ENCODE data around the gene TNIK.

Gene TNIK

GRCh38 chr3:171404376-171404967 is 55.7 kb downstream of the TNIK start:
- H3K9me3 ChIP-seq (ENCODE audit: control insufficient read depth, low read length) = no peaks in the 10 kb centered on the region
- no peaks in the 10 kb centered on the region for H3K36me3 ChIP-seq (ENCODE audit: control insufficient read depth, insufficient read depth, low read length)
- H3K4me1 ChIP-seq (ENCODE audit: control insufficient read depth, insufficient read depth, low read length) = no peaks in the 10 kb centered on the region
- no peak overlapping the region for H3K4me3 ChIP-seq (ENCODE audit: low read length)
- no peaks in the 10 kb centered on the region for H3K27me3 ChIP-seq (ENCODE audit: control insufficient read depth, insufficient read depth, low read length)
- no peak overlapping the region for H3K9ac ChIP-seq (ENCODE audit: low read length)

GRCh38 chr3:171402281-171402680 is 57.9 kb downstream of the TNIK start:
- no peaks in the 10 kb centered on the region for H3K36me3 ChIP-seq (ENCODE audit: control insufficient read depth, insufficient read depth, low read length)
- H3K9me3 ChIP-seq (ENCODE audit: control insufficient read depth, low read length) = no peaks in the 10 kb centered on the region
- no peaks in the 10 kb centered on the region for H3K27me3 ChIP-seq (ENCODE audit: control insufficient read depth, insufficient read depth, low read length)
- H3K4me3 ChIP-seq (ENCODE audit: low read length) = no peak overlapping the region
- H3K9ac ChIP-seq (ENCODE audit: low read length) = no peak overlapping the region
- H3K4me1 ChIP-seq (ENCODE audit: control insufficient read depth, insufficient read depth, low read length) = peaks cover 3% of the 10 kb centered on the region

- Histone ChIP-seq H3K9me3 (ENCODE audit: control insufficient read depth, low read length) (no peaks in the 10 kb centered on the region), H3K4me3 (ENCODE audit: low read length) (no peak overlapping the region), H3K9ac (ENCODE audit: low read length) (no peak overlapping the region), H3K4me1 (ENCODE audit: control insufficient read depth, insufficient read depth, low read length) (peaks cover 3% of the 10 kb centered on the region), H3K36me3 (ENCODE audit: control insufficient read depth, insufficient read depth, low read length) (no peaks in the 10 kb centered on the region), H3K27me3 (ENCODE audit: control insufficient read depth, insufficient read depth, low read length) (no peaks in the 10 kb centered on the region)
Measured at GRCh38 chr3:171401432-171401831, 58.8 kb downstream of the TNIK start.

- Histone ChIP-seq H3K9ac (ENCODE audit: low read length) (no peak overlapping the region), H3K4me1 (ENCODE audit: control insufficient read depth, insufficient read depth, low read length) (peaks cover 3% of the 10 kb centered on the region), H3K36me3 (ENCODE audit: control insufficient read depth, insufficient read depth, low read length) (no peaks in the 10 kb centered on the region), H3K9me3 (ENCODE audit: control insufficient read depth, low read length) (no peaks in the 10 kb centered on the region), H3K27me3 (ENCODE audit: control insufficient read depth, insufficient read depth, low read length) (no peaks in the 10 kb centered on the region), H3K4me3 (ENCODE audit: low read length) (no peak overlapping the region)
Measured at GRCh38 chr3:171399842-171400241, 60.4 kb downstream of the TNIK start.

- H3K27me3 ChIP-seq (ENCODE audit: control insufficient read depth, insufficient read depth, low read length) = no peaks in the 10 kb centered on the region
- no peaks in the 10 kb centered on the region for H3K36me3 ChIP-seq (ENCODE audit: control insufficient read depth, insufficient read depth, low read length)
- H3K4me1 ChIP-seq (ENCODE audit: control insufficient read depth, insufficient read depth, low read length) = peaks cover 6% of the 10 kb centered on the region
- no peak overlapping the region for H3K4me3 ChIP-seq (ENCODE audit: low read length)
- no peaks in the 10 kb centered on the region for H3K9me3 ChIP-seq (ENCODE audit: control insufficient read depth, low read length)
- no peak overlapping the region for H3K9ac ChIP-seq (ENCODE audit: low read length)
Measured at GRCh38 chr3:171398343-171398742, 61.9 kb downstream of the TNIK start.

- no peaks in the 10 kb centered on the region for H3K36me3 ChIP-seq (ENCODE audit: control insufficient read depth, insufficient read depth, low read length)
- H3K4me1 ChIP-seq (ENCODE audit: control insufficient read depth, insufficient read depth, low read length) = peaks cover 11% of the 10 kb centered on the region
Measured at GRCh38 chr3:171397089-171397488, 63.1 kb downstream of the TNIK start.

GRCh38 chr3:171396048-171396447 is 64.2 kb downstream of the TNIK start:
- peaks cover 11% of the 10 kb centered on the region for H3K4me1 ChIP-seq (ENCODE audit: control insufficient read depth, insufficient read depth, low read length)

More at GRCh38 chr3:171397089-171397488, 63.1 kb downstream of the TNIK start:
- no peak overlapping the region for H3K4me3 ChIP-seq (ENCODE audit: low read length)
- H3K27me3 ChIP-seq (ENCODE audit: control insufficient read depth, insufficient read depth, low read length) = no peaks in the 10 kb centered on the region
- no peak overlapping the region for H3K9ac ChIP-seq (ENCODE audit: low read length)
- no peaks in the 10 kb centered on the region for H3K9me3 ChIP-seq (ENCODE audit: control insufficient read depth, low read length)

GRCh38 chr3:171393032-171393744 is 67.0 kb downstream of the TNIK start:
- Histone ChIP-seq H3K36me3 (ENCODE audit: control insufficient read depth, insufficient read depth, low read length) (no peaks in the 10 kb centered on the region), H3K9me3 (ENCODE audit: control insufficient read depth, low read length) (no peaks in the 10 kb centered on the region), H3K4me3 (ENCODE audit: low read length) (no peak overlapping the region), H3K4me1 (ENCODE audit: control insufficient read depth, insufficient read depth, low read length) (peaks cover 8% of the 10 kb centered on the region), H3K27me3 (ENCODE audit: control insufficient read depth, insufficient read depth, low read length) (no peaks in the 10 kb centered on the region), H3K9ac (ENCODE audit: low read length) (no peak overlapping the region)

More at GRCh38 chr3:171396048-171396447, 64.2 kb downstream of the TNIK start:
- no peak overlapping the region for H3K4me3 ChIP-seq (ENCODE audit: low read length)
- no peaks in the 10 kb centered on the region for H3K36me3 ChIP-seq (ENCODE audit: control insufficient read depth, insufficient read depth, low read length)
- H3K9me3 ChIP-seq (ENCODE audit: control insufficient read depth, low read length) = no peaks in the 10 kb centered on the region
- H3K9ac ChIP-seq (ENCODE audit: low read length) = no peak overlapping the region
- no peaks in the 10 kb centered on the region for H3K27me3 ChIP-seq (ENCODE audit: control insufficient read depth, insufficient read depth, low read length)

GRCh38 chr3:171391432-171391831 is 68.8 kb downstream of the TNIK start:
- Histone ChIP-seq H3K4me3 (ENCODE audit: low read length) (no peak overlapping the region), H3K9me3 (ENCODE audit: control insufficient read depth, low read length) (no peaks in the 10 kb centered on the region), H3K27me3 (ENCODE audit: control insufficient read depth, insufficient read depth, low read length) (no peaks in the 10 kb centered on the region), H3K36me3 (ENCODE audit: control insufficient read depth, insufficient read depth, low read length) (no peaks in the 10 kb centered on the region), H3K4me1 (ENCODE audit: control insufficient read depth, insufficient read depth, low read length) (peaks cover 15% of the 10 kb centered on the region), H3K9ac (ENCODE audit: low read length) (no peak overlapping the region)

GRCh38 chr3:171390051-171390941 is 69.9 kb downstream of the TNIK start:
- no peak overlapping the region for H3K9ac ChIP-seq (ENCODE audit: low read length)
- no peaks in the 10 kb centered on the region for H3K27me3 ChIP-seq (ENCODE audit: control insufficient read depth, insufficient read depth, low read length)
- peaks cover 15% of the 10 kb centered on the region for H3K4me1 ChIP-seq (ENCODE audit: control insufficient read depth, insufficient read depth, low read length)
- H3K9me3 ChIP-seq (ENCODE audit: control insufficient read depth, low read length) = no peaks in the 10 kb centered on the region
- no peaks in the 10 kb centered on the region for H3K36me3 ChIP-seq (ENCODE audit: control insufficient read depth, insufficient read depth, low read length)
- H3K4me3 ChIP-seq (ENCODE audit: low read length) = no peak overlapping the region

GRCh38 chr3:171389491-171389890 is 70.7 kb downstream of the TNIK start:
- Histone ChIP-seq H3K4me1 (ENCODE audit: control insufficient read depth, insufficient read depth, low read length) (peaks cover 15% of the 10 kb centered on the region), H3K36me3 (ENCODE audit: control insufficient read depth, insufficient read depth, low read length) (no peaks in the 10 kb centered on the region), H3K9me3 (ENCODE audit: control insufficient read depth, low read length) (no peaks in the 10 kb centered on the region), H3K4me3 (ENCODE audit: low read length) (no peak overlapping the region), H3K9ac (ENCODE audit: low read length) (no peak overlapping the region), H3K27me3 (ENCODE audit: control insufficient read depth, insufficient read depth, low read length) (no peaks in the 10 kb centered on the region)

- Histone ChIP-seq H3K27me3 (ENCODE audit: control insufficient read depth, insufficient read depth, low read length) (no peaks in the 10 kb centered on the region), H3K9me3 (ENCODE audit: control insufficient read depth, low read length) (no peaks in the 10 kb centered on the region), H3K4me3 (ENCODE audit: low read length) (no peak overlapping the region), H3K36me3 (ENCODE audit: control insufficient read depth, insufficient read depth, low read length) (no peaks in the 10 kb centered on the region), H3K4me1 (ENCODE audit: control insufficient read depth, insufficient read depth, low read length) (peaks cover 15% of the 10 kb centered on the region), H3K9ac (ENCODE audit: low read length) (no peak overlapping the region)
Measured at GRCh38 chr3:171388527-171388926, 71.7 kb downstream of the TNIK start.

Data from mucosa of stomach (tissue), 1 donor.